HepG2 (cell line): Measurements from ENCODE around the gene KCNK15. TPM values are rescaled to one million over a fixed set of nuclear protein-coding genes. Genes with fewer than 3 reads are reported as not detected.

Experiments used
- AKAP8 ChIP-seq: sonication (generic); formaldehyde crosslinking; IDR thresholded peaks from 2 replicates; pipeline ENCODE4 v1.5.1; 2020; ENCODE audit warnings: mild to moderate bottlenecking, missing genetic modification reagents
- CC2D1A ChIP-seq: sonication (generic); formaldehyde crosslinking; IDR thresholded peaks from 2 replicates; pipeline ENCODE4 v1.8.1; 2023; ENCODE audit warnings: mild to moderate bottlenecking, missing genetic modification reagents
- FOSL1 ChIP-seq: sonication (generic); formaldehyde crosslinking; IDR thresholded peaks from 2 replicates; pipeline ENCODE4 v1.9.0; 2021; ENCODE audit warnings: missing genetic modification reagents, borderline replicate concordance
- GFI1 ChIP-seq: sonication (generic); formaldehyde crosslinking; IDR thresholded peaks from 2 replicates; pipeline ENCODE4 v1.5.0; 2020; ENCODE audit warnings: missing genetic modification reagents, mild to moderate bottlenecking, borderline replicate concordance
- HOXD1 ChIP-seq: sonication (generic); formaldehyde crosslinking; IDR thresholded peaks from 2 replicates; pipeline ENCODE4 v1.5.0; 2020; ENCODE audit warnings: missing genetic modification reagents
- JUN ChIP-seq: sonication (generic); formaldehyde crosslinking; IDR thresholded peaks from 2 replicates; pipeline ENCODE4 v1.4.0; 2020; ENCODE audit warnings: mild to moderate bottlenecking, missing genetic modification reagents
- MBD4 ChIP-seq: IDR thresholded peaks from 2 replicates; pipeline ENCODE4 v1.6.1; 2012; ENCODE audit warnings: low read length, inconsistent platforms, borderline replicate concordance
- MEF2D ChIP-seq: sonication (generic); formaldehyde crosslinking; IDR thresholded peaks from 2 replicates; pipeline ENCODE4 v1.5.1; 2020; ENCODE audit warnings: mild to moderate bottlenecking, missing genetic modification reagents
- MTA3 ChIP-seq: sonication (generic); formaldehyde crosslinking; IDR thresholded peaks from 2 replicates; pipeline ENCODE4 v1.4.0; 2020; ENCODE audit warnings: missing genetic modification reagents
- NFRKB ChIP-seq: fragments of 450-650 bp; IDR thresholded peaks from 2 replicates; pipeline ENCODE4 v1.6.1; 2017
- REPIN1 ChIP-seq: sonication (generic); formaldehyde crosslinking; IDR thresholded peaks from 2 replicates; pipeline ENCODE4 v1.8.0; 2022; ENCODE audit warnings: missing genetic modification reagents, low read depth, mild to moderate bottlenecking, borderline replicate concordance
- SALL1 ChIP-seq: sonication (generic); formaldehyde crosslinking; IDR thresholded peaks from 2 replicates; pipeline ENCODE4 v1.8.0; 2022; ENCODE audit warnings: mild to moderate bottlenecking, missing genetic modification reagents
- SATB2 ChIP-seq: sonication (generic); formaldehyde crosslinking; IDR thresholded peaks from 2 replicates; pipeline ENCODE4 v1.5.0; 2020; ENCODE audit warnings: missing genetic modification reagents
- SNAI1 ChIP-seq: sonication (generic); formaldehyde crosslinking; IDR thresholded peaks from 2 replicates; pipeline ENCODE4 v1.5.0; 2020; ENCODE audit warnings: mild to moderate bottlenecking, missing genetic modification reagents, borderline replicate concordance
- SPEN ChIP-seq: sonication (generic); formaldehyde crosslinking; IDR thresholded peaks from 2 replicates; pipeline ENCODE4 v1.5.1; 2020; ENCODE audit warnings: low read depth, mild to moderate bottlenecking, missing genetic modification reagents
- SRF ChIP-seq: IDR thresholded peaks from 2 replicates; pipeline ENCODE4 v1.6.1; 2011; ENCODE audit warnings: mild to moderate bottlenecking, low read depth, low read length, moderate library complexity
- THAP11 ChIP-seq: IDR thresholded peaks from 2 replicates; pipeline ENCODE4 v1.6.1; 2016; ENCODE audit warnings: missing biosample characterization, missing genetic modification reagents
- XBP1 ChIP-seq: sonication (generic); formaldehyde crosslinking; IDR thresholded peaks from 2 replicates; pipeline ENCODE4 v1.5.0; 2020; ENCODE audit warnings: missing genetic modification reagents
- ZBTB39 ChIP-seq: sonication (generic); formaldehyde crosslinking; IDR thresholded peaks from 2 replicates; pipeline ENCODE4 v1.5.0; 2020; ENCODE audit warnings: missing genetic modification reagents
- ZNF234 ChIP-seq: sonication (generic); formaldehyde crosslinking; conservative IDR thresholded peaks from 2 replicates; pipeline ENCODE4 v1.5.1; 2020; ENCODE audit warnings: mild to moderate bottlenecking, missing genetic modification reagents
- ZNF296 ChIP-seq: sonication (generic); formaldehyde crosslinking; conservative IDR thresholded peaks from 2 replicates; pipeline ENCODE4 v1.5.0; 2020; ENCODE audit warnings: mild to moderate bottlenecking, missing genetic modification reagents
- ZNF3 ChIP-seq: IDR thresholded peaks from 2 replicates; pipeline ENCODE4 v1.7.0; 2017; ENCODE audit warnings: inconsistent platforms
- ZNF329 ChIP-seq: sonication (generic); formaldehyde crosslinking; IDR thresholded peaks from 2 replicates; pipeline ENCODE4 v1.9.0; 2021; ENCODE audit warnings: low read depth, mild to moderate bottlenecking, missing genetic modification reagents
- ZNF350 ChIP-seq: sonication (generic); formaldehyde crosslinking; IDR thresholded peaks from 2 replicates; pipeline ENCODE4 v1.4.0; 2020; ENCODE audit warnings: mild to moderate bottlenecking, low read depth, missing genetic modification reagents, borderline replicate concordance
- ZNF512B ChIP-seq: sonication (generic); formaldehyde crosslinking; IDR thresholded peaks from 2 replicates; pipeline ENCODE4 v1.5.1; 2020; ENCODE audit warnings: missing genetic modification reagents, mild to moderate bottlenecking, borderline replicate concordance
- ZNF720 ChIP-seq: sonication (generic); formaldehyde crosslinking; IDR thresholded peaks from 2 replicates; pipeline ENCODE4 v1.4.0; 2020; ENCODE audit warnings: missing genetic modification reagents
- ZNF749 ChIP-seq: sonication (generic); formaldehyde crosslinking; IDR thresholded peaks from 2 replicates; pipeline ENCODE4 v1.8.0; 2022; ENCODE audit warnings: mild to moderate bottlenecking, missing genetic modification reagents, moderate library complexity, borderline replicate concordance
- ZNF768 ChIP-seq: sonication (generic); formaldehyde crosslinking; IDR thresholded peaks from 2 replicates; pipeline ENCODE4 v1.4.0; 2020; ENCODE audit warnings: missing genetic modification reagents
- ZNF878 ChIP-seq: sonication (generic); formaldehyde crosslinking; IDR thresholded peaks from 2 replicates; pipeline ENCODE4 v1.8.1; 2023; ENCODE audit warnings: mild to moderate bottlenecking, missing genetic modification reagents, moderate library complexity
- ZSCAN12 ChIP-seq: sonication (generic); formaldehyde crosslinking; IDR thresholded peaks from 2 replicates; pipeline ENCODE4 v1.9.0; 2021; ENCODE audit warnings: mild to moderate bottlenecking, missing genetic modification reagents
- polyA plus RNA-seq, 8 experiments: library from polyadenylated mRNA; depleted of rRNA in 3 of 8; stranded (reverse) in 7 of 8; unstranded in 1 of 8; fragments of >200 nt; fragmentation: Illumina TruSeq in 4 of 8; extraction: Trizol in 4 of 8; gene quantifications; 2 replicates each; pipeline versions ENCODE4 v1.2.1 to v1.2.3, GENCODE V29; 2011 to 2016; ENCODE audit warnings: low read depth in 4 of 8, missing spikeins in 1 of 8, mixed read lengths in 1 of 8; ENCODE audit not compliant: insufficient read depth in 1 of 8
- total RNA-seq, 5 experiments: library from RNA; depleted of rRNA; stranded (reverse); fragments of >200 nt; fragmentation: Illumina TruSeq; extraction: Trizol; gene quantifications; 2 replicates each; pipeline ENCODE4 v1.2.3, GENCODE V29; 2016; ENCODE audit warnings: low read depth in 1 of 5

The KCNK15 gene
- total and polyA plus RNA-seq, 2 of the 13 experiments (the other 11 are each of a cell fraction or from before 2014, with no cell fraction given), result 0.03 TPM; not detected in 1

GRCh38 chr20:44780226-44780625 is 34.6 kb downstream of the KCNK15 start (continued):
- TF ChIP-seq ZNF878 (CRISPR knock-in tag), result peak; percentile 77; the same call in 1 of the 2 replicates
- no peak for TF ChIP-seq REPIN1 (CRISPR knock-in tag)
- TF ChIP-seq AKAP8 (CRISPR knock-in tag), result no peak
- TF ChIP-seq ZNF3, result peak; percentile 56; the same call in 1 of the 2 replicates
- TF ChIP-seq ZNF234 (CRISPR knock-in tag), result no peak
- TF ChIP-seq MTA3, result no peak
- no peak for TF ChIP-seq ZNF768
- TF ChIP-seq ZNF296 (CRISPR knock-in tag), result peak; percentile 84; the same call in 1 of the 2 replicates
- no peak for TF ChIP-seq ZNF512B
- 0 out of 2 replicates have a peak, but pooled peaks have one; percentile 74 for TF ChIP-seq XBP1 (CRISPR knock-in tag)
- TF ChIP-seq ZSCAN12 (CRISPR knock-in tag), result peak; percentile 73; the same call in 1 of the 2 replicates
- TF ChIP-seq SATB2 (CRISPR knock-in tag), result peak; percentile 93
- no peak for TF ChIP-seq MBD4
- peak; percentile 34; the same call in 1 of the 2 replicates for TF ChIP-seq CC2D1A (CRISPR knock-in tag)
- peak; percentile 98 for TF ChIP-seq ZNF749 (CRISPR knock-in tag)
- TF ChIP-seq THAP11 (CRISPR knock-in tag), result peak; percentile 62
- TF ChIP-seq GFI1, result no peak
- TF ChIP-seq FOSL1, result no peak; the same call in 1 of the 2 replicates
- no peak for TF ChIP-seq SNAI1
- peak; percentile 93 for TF ChIP-seq SALL1 (CRISPR knock-in tag)
- TF ChIP-seq SPEN (CRISPR knock-in tag), result peak; percentile 24; the same call in 1 of the 2 replicates
- TF ChIP-seq ZBTB39, result no peak
- TF ChIP-seq JUN, result no peak
- 0 out of 2 replicates have a peak, but pooled peaks have one; percentile 33 for TF ChIP-seq ZNF329 (CRISPR knock-in tag)
- no peak for TF ChIP-seq ZNF350 (CRISPR knock-in tag)
- TF ChIP-seq SRF, result no peak
- peak; percentile 65; the same call in 1 of the 2 replicates for TF ChIP-seq MEF2D
- no peak for TF ChIP-seq NFRKB
- 0 out of 2 replicates have a peak, but pooled peaks have one; percentile 37 for TF ChIP-seq HOXD1
- no peak for TF ChIP-seq ZNF720 (CRISPR knock-in tag)
